Measurements from ENCODE around the gene ZNF784.

Gene ZNF784

GRCh38 chr19:55599842-55600661, 24.3 kb downstream of the ZNF784 start, which contains the start of gene ZNF524:
ZNF524 (plus strand) TSS chr19:55600288; CDS start chr19:55602113, 1,825 bp downstream.
- peak within 1 kb of the TSS; percentile 98 for H3K27ac ChIP-seq
- H3K4me3 ChIP-seq (ENCODE audit: low read depth, low read length), result peak within 1 kb of the TSS; percentile 79
- no peaks in the 10 kb centered on the region for H3K27me3 ChIP-seq (replicated peaks)
- peak; percentile 83 for DNase-seq
- no peak for TF ChIP-seq CTCF (IDR thresholded peaks at IDR 0.05; ENCODE audit: low read depth, low read length, missing control alignments)
- in situ Hi-C loops (cut with HindIII; ENCODE audit: low pct_ligation_motif_present, low sequenced_read_pairs), result loop anchor here (25.0 kb wide), 1 partner anchor 213 kb away; the partner anchor contains the start of genes RPL28, TMEM190 and TMEM238
- peaks cover 18% of the 10 kb centered on the region for H3K36me3 ChIP-seq (replicated peaks)

GRCh38 chr19:55599468-55599841, 24.9 kb downstream of the ZNF784 start, which contains the start of gene FIZ1:
FIZ1 (minus strand) TSS chr19:55599517; CDS start chr19:55597865, 1,652 bp downstream.
- peaks cover 22% of the 10 kb centered on the region for H3K36me3 ChIP-seq (replicated peaks)
- no peaks in the 10 kb centered on the region for H3K27me3 ChIP-seq (replicated peaks)
- TF ChIP-seq CTCF (IDR thresholded peaks at IDR 0.05; ENCODE audit: low read depth, low read length, missing control alignments), result no peak
- peak; percentile 98 for DNase-seq
- H3K27ac ChIP-seq, result peak within 1 kb of the TSS; percentile 98
- H3K4me3 ChIP-seq (ENCODE audit: low read depth, low read length), result peak within 1 kb of the TSS; percentile 79
- in situ Hi-C loops (cut with HindIII; ENCODE audit: low pct_ligation_motif_present, low sequenced_read_pairs), result no loop called here

GRCh38 chr19:55598719-55599467, 25.5 kb downstream of the ZNF784 start:
- peak; percentile 94 for DNase-seq
- H3K4me3 ChIP-seq (ENCODE audit: low read depth, low read length), result peak overlapping the region; percentile 79
- H3K36me3 ChIP-seq (replicated peaks), result peaks cover 23% of the 10 kb centered on the region
- no peaks in the 10 kb centered on the region for H3K27me3 ChIP-seq (replicated peaks)
- H3K27ac ChIP-seq, result peak overlapping the region; percentile 98
- in situ Hi-C loops (cut with HindIII; ENCODE audit: low pct_ligation_motif_present, low sequenced_read_pairs), result no loop called here
- TF ChIP-seq CTCF (IDR thresholded peaks at IDR 0.05; ENCODE audit: low read depth, low read length, missing control alignments), result no peak

GRCh38 chr19:55598034-55598433, 26.3 kb downstream of the ZNF784 start:
- Histone ChIP-seq H3K36me3 (replicated peaks) (peaks cover 25% of the 10 kb centered on the region), H3K27ac (no peak overlapping the region)
- in situ Hi-C loops (cut with HindIII; ENCODE audit: low pct_ligation_motif_present, low sequenced_read_pairs), result no loop called here

GRCh38 chr19:55597501-55597921, 26.9 kb downstream of the ZNF784 start:
- in situ Hi-C loops (cut with HindIII; ENCODE audit: low pct_ligation_motif_present, low sequenced_read_pairs), result no loop called here
- DNase-seq, result no peak
- Histone ChIP-seq H3K27me3 (replicated peaks) (no peaks in the 10 kb centered on the region), H3K36me3 (replicated peaks) (peaks cover 28% of the 10 kb centered on the region), H3K4me3 (ENCODE audit: low read depth, low read length) (no peak overlapping the region), H3K27ac (no peak overlapping the region)
- TF ChIP-seq CTCF (IDR thresholded peaks at IDR 0.05; ENCODE audit: low read depth, low read length, missing control alignments), result no peak

More at GRCh38 chr19:55598034-55598433, 26.3 kb downstream of the ZNF784 start:
- no peaks in the 10 kb centered on the region for H3K27me3 ChIP-seq (replicated peaks)
- H3K4me3 ChIP-seq (ENCODE audit: low read depth, low read length), result no peak overlapping the region
- TF ChIP-seq CTCF (IDR thresholded peaks at IDR 0.05; ENCODE audit: low read depth, low read length, missing control alignments), result no peak
- DNase-seq, result no peak

Data from brain microvascular endothelial cell (primary cell).